SK-N-SH (cell line): ENCODE measurements around the gene CRIP3. TPM values are rescaled to one million over a fixed set of nuclear protein-coding genes. Genes with fewer than 3 reads are reported as not detected.

Source experiments
- CTCF ChIA-PET: fragments of 300-600, 350-600 bp; formaldehyde crosslinking; extraction: SDS; loops from one replicate; lab custom pipeline; 2021; lab: Yijun Ruan, JAX
- POLR2A ChIA-PET: fragments of 350-600 bp; sonication (Branson Sonifier 250); formaldehyde crosslinking; extraction: SDS; loops from one replicate; lab custom pipeline; 2020; ENCODE audit warnings: antibody characterized with exemption, inconsistent platforms; lab: Yijun Ruan, JAX
- DNase-seq: peaks from one replicate; pipeline ENCODE4 v3.0.0; 2012
- H2AFZ ChIP-seq: fragments of 200-600 bp; sonication (generic); 2 replicates; pipeline ENCODE4 v1.8.1; 2016; ENCODE audit warnings: antibody characterized with exemption, mild to moderate bottlenecking, low read depth
- H3F3A ChIP-seq: fragments of 200-600 bp; sonication (generic); replicated peaks from 2 replicates; pipeline ENCODE3; 2016; ENCODE audit warnings: antibody characterized with exemption, mild to moderate bottlenecking; ENCODE audit not compliant: insufficient read depth
- H3K27ac ChIP-seq, 2 experiments: fragments of 200-500 bp in 1 of 2; fragments of 200-600 bp in 1 of 2; sonication (Bioruptor generic) in 1 of 2; sonication (generic), shearing (Covaris generic) in 1 of 2; 2 replicates each; pipeline versions ENCODE4 v1.5.1 to v1.6.1; 2014 to 2016; ENCODE audit warnings: low read depth in 2 of 2, inconsistent platforms in 1 of 2, low read length in 1 of 2, mild to moderate bottlenecking in 1 of 2, mixed read lengths in 1 of 2
- H3K27me3 ChIP-seq: fragments of 200-600 bp; sonication (generic), shearing (Covaris generic); 2 replicates; pipeline ENCODE4 v1.6.1; 2016; ENCODE audit warnings: mixed run types; ENCODE audit not compliant: insufficient read depth
- H3K36me3 ChIP-seq, 2 experiments: fragments of 200-500 bp in 1 of 2; fragments of 200-600 bp in 1 of 2; sonication (Bioruptor generic) in 1 of 2; sonication (generic) in 1 of 2; replicated peaks in 1 of 2; 2 replicates each; pipeline versions ENCODE3 to v1.5.1; 2014 to 2016; ENCODE audit warnings: low read length in 1 of 2, mild to moderate bottlenecking in 1 of 2; ENCODE audit not compliant: insufficient read depth in 2 of 2, control insufficient read depth in 1 of 2
- H3K4me1 ChIP-seq, 2 experiments: fragments of 200-500 bp in 1 of 2; fragments of 200-600 bp in 1 of 2; sonication (Bioruptor generic) in 1 of 2; sonication (generic), shearing (Covaris generic) in 1 of 2; 2 replicates each; pipeline versions ENCODE4 v1.5.1 to v1.6.1; 2014 to 2016; ENCODE audit warnings: low read depth in 1 of 2, low read length in 1 of 2, mixed run types in 1 of 2; ENCODE audit not compliant: insufficient read depth in 2 of 2, control insufficient read depth in 1 of 2
- H3K4me2 ChIP-seq: fragments of 200-600 bp; sonication (generic), shearing (Covaris generic); 2 replicates; pipeline ENCODE4 v1.6.1; 2017; ENCODE audit warnings: mixed run types
- H3K4me3 ChIP-seq, 2 experiments: fragments of 200-500 bp in 1 of 2; fragments of 200-600 bp in 1 of 2; sonication (Bioruptor generic) in 1 of 2; sonication (generic), shearing (Covaris generic) in 1 of 2; 2 replicates each; pipeline versions ENCODE4 v1.5.1 to v1.8.1; 2014 to 2016; ENCODE audit warnings: low read depth in 2 of 2, inconsistent platforms in 1 of 2, low read length in 1 of 2, mild to moderate bottlenecking in 1 of 2, mixed read lengths in 1 of 2, moderate library complexity in 1 of 2
- H3K79me2 ChIP-seq: fragments of 200-600 bp; sonication (generic); 2 replicates; pipeline ENCODE4 v1.8.1; 2017; ENCODE audit warnings: mild to moderate bottlenecking; ENCODE audit not compliant: insufficient read depth
- H3K9ac ChIP-seq: fragments of 200-600 bp; sonication (generic); 2 replicates; pipeline ENCODE4 v1.6.1; 2017; ENCODE audit warnings: mixed run types
- H3K9me2 ChIP-seq: fragments of 200-600 bp; sonication (generic); 2 replicates; pipeline ENCODE4 v1.6.1; 2017; ENCODE audit warnings: mixed run types
- H3K9me3 ChIP-seq: fragments of 200-600 bp; sonication (generic); 2 replicates; pipeline ENCODE4 v1.6.1; 2017; ENCODE audit warnings: mixed run types, mild to moderate bottlenecking, moderate library complexity
- H4K20me1 ChIP-seq: fragments of 200-600 bp; sonication (generic); 2 replicates; pipeline ENCODE4 v1.6.1; 2017; ENCODE audit warnings: mild to moderate bottlenecking, mixed run types; ENCODE audit not compliant: insufficient read depth
- ELF1 ChIP-seq: IDR thresholded peaks from 2 replicates; pipeline ENCODE4 v1.4.0; 2012
- EP300 ChIP-seq, 2 experiments: IDR thresholded peaks; 2 replicates each; pipeline versions ENCODE4 v1.4.0 to v1.6.1; 2012; ENCODE audit warnings: borderline replicate concordance in 1 of 2, low read depth in 1 of 2, low read length in 1 of 2
- FOXJ3 ChIP-seq: sonication (generic); formaldehyde crosslinking; IDR thresholded peaks from 2 replicates; pipeline ENCODE4 v1.5.1; 2020; ENCODE audit warnings: mild to moderate bottlenecking, missing genetic modification reagents
- GABPA ChIP-seq: IDR thresholded peaks from 2 replicates; pipeline ENCODE4 v1.4.0; 2012; ENCODE audit warnings: low read depth, mild to moderate bottlenecking
- GATA2 ChIP-seq: sonication (generic); formaldehyde crosslinking; IDR thresholded peaks from 2 replicates; pipeline ENCODE4 v1.5.0; 2020; ENCODE audit warnings: mild to moderate bottlenecking, missing genetic modification reagents
- MEF2A ChIP-seq: IDR thresholded peaks from 2 replicates; pipeline ENCODE4 v1.4.0; 2012; ENCODE audit warnings: low read depth, borderline replicate concordance
- NFIC ChIP-seq: IDR thresholded peaks from 2 replicates; pipeline ENCODE4 v1.4.0; 2012; ENCODE audit warnings: borderline replicate concordance
- SIN3A ChIP-seq: IDR thresholded peaks from 2 replicates; pipeline ENCODE4 v1.6.1; 2012; ENCODE audit warnings: low read depth, mild to moderate bottlenecking, low read length, moderate library complexity, borderline replicate concordance
- TAF1 ChIP-seq: IDR thresholded peaks from 2 replicates; pipeline ENCODE4 v1.6.1; 2012; ENCODE audit warnings: low read depth, mild to moderate bottlenecking, low read length, moderate library complexity, borderline replicate concordance
- TCF12 ChIP-seq: IDR thresholded peaks from 2 replicates; pipeline ENCODE4 v1.4.0; 2012
- TEAD4 ChIP-seq: IDR thresholded peaks from 2 replicates; pipeline ENCODE4 v1.4.0; 2012; ENCODE audit warnings: mild to moderate bottlenecking, borderline replicate concordance; ENCODE audit not compliant: insufficient read depth
- WGBS: methylation state at CpG from one replicate; pipeline ENCODE4 v1.1.6; 2017; ENCODE audit warnings: low lambda C conversion rate; 5-methylcytosine and 5-hydroxymethylcytosine counted together
- polyA plus RNA-seq, 3 experiments: library from polyadenylated mRNA; depleted of rRNA; stranded (reverse); fragments of >200 nt; gene quantifications; 2 replicates each; pipeline ENCODE4 v1.2.3, GENCODE V29; 2012
- TF ChIP-seq, protein P1 (sequence below): fragments of 150-350 bp; IDR thresholded peaks from 2 replicates; pipeline ENCODE4 v1.6.1; 2016; ENCODE audit warnings: mild to moderate bottlenecking, low read depth, low read length
- TF ChIP-seq, protein P2 (sequence below): IDR thresholded peaks from 2 replicates; pipeline ENCODE4 v1.4.0; 2012; ENCODE audit warnings: low read depth, borderline replicate concordance
- TF ChIP-seq, protein P3 (sequence below): IDR thresholded peaks from 2 replicates; pipeline ENCODE4; 2012
- TF ChIP-seq, protein P4 (sequence below): fragments of 150-350 bp; IDR thresholded peaks from 2 replicates; pipeline ENCODE4 v1.6.1; 2017; ENCODE audit warnings: antibody characterized with exemption, low read length, low read depth, borderline replicate concordance
- TF ChIP-seq, protein P5 (sequence below): IDR thresholded peaks from 2 replicates; pipeline ENCODE4 v1.6.1; 2012; ENCODE audit warnings: mild to moderate bottlenecking, low read depth, low read length, moderate library complexity
- TF ChIP-seq, protein P6 (sequence below): fragments of 200-600 bp; sonication (generic); IDR thresholded peaks from 2 replicates; pipeline ENCODE4 v1.6.1; 2017; ENCODE audit warnings: antibody characterized with exemption, mild to moderate bottlenecking, moderate library complexity

The CRIP3 gene
- polyA plus RNA-seq, 1 of the 3 experiments (the other 2 are of a cell fraction), result not detected

DNA sequence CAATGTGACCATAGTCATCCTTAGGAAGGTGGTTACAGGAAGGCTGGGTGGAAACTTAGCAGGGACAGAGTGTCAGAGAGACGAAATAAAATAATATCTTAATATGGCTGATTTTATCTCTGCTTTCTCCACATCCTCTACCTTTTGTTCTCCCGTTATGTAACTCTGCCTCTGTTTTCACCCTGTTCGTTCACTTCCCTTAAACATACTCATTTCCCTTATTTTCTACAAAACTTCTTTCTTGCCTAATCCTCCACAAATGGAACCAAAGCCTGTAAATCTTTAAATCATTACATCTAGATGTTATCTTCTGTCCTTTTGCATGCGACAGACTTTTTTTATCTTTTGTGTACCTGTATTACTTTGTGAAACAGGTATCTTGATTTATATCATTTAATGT, 23.3 kb upstream of the CRIP3 start:
- CTCF ChIA-PET, result no interaction called here
- H3K9me3 ChIP-seq, result no peaks in the 10 kb centered on the region
- H3K27me3 ChIP-seq, result no peaks in the 10 kb centered on the region
- WGBS, result 74% methylated on average over 4 of the region's 4 CpGs
- H3K36me3 ChIP-seq, result peaks cover 0 to 5% of the 10 kb centered on the region in 2 experiments
- no peaks in the 10 kb centered on the region for H4K20me1 ChIP-seq
- POLR2A ChIA-PET, result no interaction called here
- H3K9ac ChIP-seq, result no peak overlapping the region
- H3F3A ChIP-seq, result peaks cover 8% of the 10 kb centered on the region
- no peak for DNase-seq
- no peak overlapping the region for H3K27ac ChIP-seq
- H3K79me2 ChIP-seq, result no peaks in the 10 kb centered on the region
- H3K4me1 ChIP-seq, result no peaks in the 10 kb centered on the region; a peak in 1 of 4 replicates
- no peak overlapping the region for H3K4me2 ChIP-seq
- TF ChIP-seq GABPA, result no peak
- TF ChIP-seq TEAD4, result no peak
- TF ChIP-seq, protein P1, sequence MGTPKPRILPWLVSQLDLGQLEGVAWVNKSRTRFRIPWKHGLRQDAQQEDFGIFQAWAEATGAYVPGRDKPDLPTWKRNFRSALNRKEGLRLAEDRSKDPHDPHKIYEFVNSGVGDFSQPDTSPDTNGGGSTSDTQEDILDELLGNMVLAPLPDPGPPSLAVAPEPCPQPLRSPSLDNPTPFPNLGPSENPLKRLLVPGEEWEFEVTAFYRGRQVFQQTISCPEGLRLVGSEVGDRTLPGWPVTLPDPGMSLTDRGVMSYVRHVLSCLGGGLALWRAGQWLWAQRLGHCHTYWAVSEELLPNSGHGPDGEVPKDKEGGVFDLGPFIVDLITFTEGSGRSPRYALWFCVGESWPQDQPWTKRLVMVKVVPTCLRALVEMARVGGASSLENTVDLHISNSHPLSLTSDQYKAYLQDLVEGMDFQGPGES, result no peak
- no peak for TF ChIP-seq GATA2 (CRISPR knock-in tag)
- no peak for TF ChIP-seq TAF1
- TF ChIP-seq FOXJ3 (CRISPR knock-in tag), result no peak
- TF ChIP-seq, protein P2, sequence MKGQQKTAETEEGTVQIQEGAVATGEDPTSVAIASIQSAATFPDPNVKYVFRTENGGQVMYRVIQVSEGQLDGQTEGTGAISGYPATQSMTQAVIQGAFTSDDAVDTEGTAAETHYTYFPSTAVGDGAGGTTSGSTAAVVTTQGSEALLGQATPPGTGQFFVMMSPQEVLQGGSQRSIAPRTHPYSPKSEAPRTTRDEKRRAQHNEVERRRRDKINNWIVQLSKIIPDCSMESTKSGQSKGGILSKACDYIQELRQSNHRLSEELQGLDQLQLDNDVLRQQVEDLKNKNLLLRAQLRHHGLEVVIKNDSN, result no peak
- TF ChIP-seq, protein P3, sequence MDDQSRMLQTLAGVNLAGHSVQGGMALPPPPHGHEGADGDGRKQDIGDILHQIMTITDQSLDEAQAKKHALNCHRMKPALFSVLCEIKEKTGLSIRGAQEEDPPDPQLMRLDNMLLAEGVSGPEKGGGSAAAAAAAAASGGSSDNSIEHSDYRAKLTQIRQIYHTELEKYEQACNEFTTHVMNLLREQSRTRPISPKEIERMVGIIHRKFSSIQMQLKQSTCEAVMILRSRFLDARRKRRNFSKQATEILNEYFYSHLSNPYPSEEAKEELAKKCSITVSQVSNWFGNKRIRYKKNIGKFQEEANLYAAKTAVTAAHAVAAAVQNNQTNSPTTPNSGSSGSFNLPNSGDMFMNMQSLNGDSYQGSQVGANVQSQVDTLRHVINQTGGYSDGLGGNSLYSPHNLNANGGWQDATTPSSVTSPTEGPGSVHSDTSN, result no peak
- TF ChIP-seq NFIC, result no peak
- TF ChIP-seq ELF1, result no peak
- TF ChIP-seq, protein P4, sequence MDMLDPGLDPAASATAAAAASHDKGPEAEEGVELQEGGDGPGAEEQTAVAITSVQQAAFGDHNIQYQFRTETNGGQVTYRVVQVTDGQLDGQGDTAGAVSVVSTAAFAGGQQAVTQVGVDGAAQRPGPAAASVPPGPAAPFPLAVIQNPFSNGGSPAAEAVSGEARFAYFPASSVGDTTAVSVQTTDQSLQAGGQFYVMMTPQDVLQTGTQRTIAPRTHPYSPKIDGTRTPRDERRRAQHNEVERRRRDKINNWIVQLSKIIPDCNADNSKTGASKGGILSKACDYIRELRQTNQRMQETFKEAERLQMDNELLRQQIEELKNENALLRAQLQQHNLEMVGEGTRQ, result no peak
- TF ChIP-seq EP300 (IDR thresholded peaks at IDR 0.05; ENCODE audit: borderline replicate concordance in 1 of 2, low read depth in 1 of 2, low read length in 1 of 2), result no peak
- TF ChIP-seq TCF12, result no peak
- TF ChIP-seq SIN3A, result no peak
- TF ChIP-seq, protein P5, sequence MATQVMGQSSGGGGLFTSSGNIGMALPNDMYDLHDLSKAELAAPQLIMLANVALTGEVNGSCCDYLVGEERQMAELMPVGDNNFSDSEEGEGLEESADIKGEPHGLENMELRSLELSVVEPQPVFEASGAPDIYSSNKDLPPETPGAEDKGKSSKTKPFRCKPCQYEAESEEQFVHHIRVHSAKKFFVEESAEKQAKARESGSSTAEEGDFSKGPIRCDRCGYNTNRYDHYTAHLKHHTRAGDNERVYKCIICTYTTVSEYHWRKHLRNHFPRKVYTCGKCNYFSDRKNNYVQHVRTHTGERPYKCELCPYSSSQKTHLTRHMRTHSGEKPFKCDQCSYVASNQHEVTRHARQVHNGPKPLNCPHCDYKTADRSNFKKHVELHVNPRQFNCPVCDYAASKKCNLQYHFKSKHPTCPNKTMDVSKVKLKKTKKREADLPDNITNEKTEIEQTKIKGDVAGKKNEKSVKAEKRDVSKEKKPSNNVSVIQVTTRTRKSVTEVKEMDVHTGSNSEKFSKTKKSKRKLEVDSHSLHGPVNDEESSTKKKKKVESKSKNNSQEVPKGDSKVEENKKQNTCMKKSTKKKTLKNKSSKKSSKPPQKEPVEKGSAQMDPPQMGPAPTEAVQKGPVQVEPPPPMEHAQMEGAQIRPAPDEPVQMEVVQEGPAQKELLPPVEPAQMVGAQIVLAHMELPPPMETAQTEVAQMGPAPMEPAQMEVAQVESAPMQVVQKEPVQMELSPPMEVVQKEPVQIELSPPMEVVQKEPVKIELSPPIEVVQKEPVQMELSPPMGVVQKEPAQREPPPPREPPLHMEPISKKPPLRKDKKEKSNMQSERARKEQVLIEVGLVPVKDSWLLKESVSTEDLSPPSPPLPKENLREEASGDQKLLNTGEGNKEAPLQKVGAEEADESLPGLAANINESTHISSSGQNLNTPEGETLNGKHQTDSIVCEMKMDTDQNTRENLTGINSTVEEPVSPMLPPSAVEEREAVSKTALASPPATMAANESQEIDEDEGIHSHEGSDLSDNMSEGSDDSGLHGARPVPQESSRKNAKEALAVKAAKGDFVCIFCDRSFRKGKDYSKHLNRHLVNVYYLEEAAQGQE, result no peak
- TF ChIP-seq, protein P6, sequence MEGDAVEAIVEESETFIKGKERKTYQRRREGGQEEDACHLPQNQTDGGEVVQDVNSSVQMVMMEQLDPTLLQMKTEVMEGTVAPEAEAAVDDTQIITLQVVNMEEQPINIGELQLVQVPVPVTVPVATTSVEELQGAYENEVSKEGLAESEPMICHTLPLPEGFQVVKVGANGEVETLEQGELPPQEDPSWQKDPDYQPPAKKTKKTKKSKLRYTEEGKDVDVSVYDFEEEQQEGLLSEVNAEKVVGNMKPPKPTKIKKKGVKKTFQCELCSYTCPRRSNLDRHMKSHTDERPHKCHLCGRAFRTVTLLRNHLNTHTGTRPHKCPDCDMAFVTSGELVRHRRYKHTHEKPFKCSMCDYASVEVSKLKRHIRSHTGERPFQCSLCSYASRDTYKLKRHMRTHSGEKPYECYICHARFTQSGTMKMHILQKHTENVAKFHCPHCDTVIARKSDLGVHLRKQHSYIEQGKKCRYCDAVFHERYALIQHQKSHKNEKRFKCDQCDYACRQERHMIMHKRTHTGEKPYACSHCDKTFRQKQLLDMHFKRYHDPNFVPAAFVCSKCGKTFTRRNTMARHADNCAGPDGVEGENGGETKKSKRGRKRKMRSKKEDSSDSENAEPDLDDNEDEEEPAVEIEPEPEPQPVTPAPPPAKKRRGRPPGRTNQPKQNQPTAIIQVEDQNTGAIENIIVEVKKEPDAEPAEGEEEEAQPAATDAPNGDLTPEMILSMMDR, result no peak
- no peak for TF ChIP-seq MEF2A
- H2AFZ ChIP-seq, result no peak overlapping the region
- no peaks in the 10 kb centered on the region for H3K9me2 ChIP-seq
- H3K4me3 ChIP-seq, result no peak overlapping the region
